Upper lobe of left lung (tissue), 4 donors: Measurements from ENCODE around the gene FGF3.

Source experiments
- CTCF ChIP-seq, 6 experiments: fragments of 450-650 bp in 4 of 6; fragments of 200-600 bp in 2 of 6; sonication (generic) in 2 of 6; IDR thresholded peaks; one replicate each; pipeline ENCODE4 v1.5.1; 2016 to 2019; ENCODE audit warnings: antibody characterized with exemption in 6 of 6
- POLR2A ChIP-seq, 4 donors: fragments of 450-650 bp; IDR thresholded peaks; one replicate each; pipeline ENCODE4 v1.5.1; 2016 to 2017; ENCODE audit warnings: antibody characterized with exemption in 4 of 4, mild to moderate bottlenecking in 2 of 4
- POLR2AphosphoS5 ChIP-seq, 2 donors: sonication (generic); formaldehyde crosslinking; IDR thresholded peaks; one replicate each; pipeline ENCODE4 v1.5.1; 2017; ENCODE audit warnings: antibody characterized with exemption in 2 of 2

- TF ChIP-seq CTCF (IDR thresholded peaks at IDR 0.05), result no peak
- no peak for TF ChIP-seq POLR2A (IDR thresholded peaks at IDR 0.05)
- no peak for TF ChIP-seq POLR2AphosphoS5 (IDR thresholded peaks at IDR 0.05)
These were observed 7.0 kb downstream of the FGF3 start for GRCh38 chr11:69812256-69812655.
